Keratinocyte (primary cell): ENCODE measurements around the gene TBCD. TPM values are rescaled to one million over a fixed set of nuclear protein-coding genes. Genes with fewer than 3 reads are reported as not detected.

ENCODE experiments used
- DNase-seq: peaks from one replicate; pipeline ENCODE4 v3.0.0-alpha.2; 2011; ENCODE audit warnings: low read depth, missing footprints, low spot score
- FAIRE-seq: peaks from 2 replicates; lab custom pipeline; 2011; peaks lifted over from hg19 to GRCh38; lab: Jason Lieb, UNC
- H2AFZ ChIP-seq: 2 replicates; pipeline ENCODE4 v1.6.0; 2012; ENCODE audit warnings: low read length, control low read depth, inconsistent platforms; ENCODE audit not compliant: control insufficient read depth
- H3K27ac ChIP-seq: 2 replicates; pipeline ENCODE4 v1.5.1; 2011; ENCODE audit warnings: low read length; ENCODE audit not compliant: control insufficient read depth, insufficient read depth
- H3K27me3 ChIP-seq: 3 replicates; pipeline ENCODE4 v1.6.0; 2011; ENCODE audit warnings: low read length; ENCODE audit not compliant: control insufficient read depth, insufficient read depth; ENCODE audit errors: extremely low read depth
- H3K36me3 ChIP-seq, 2 experiments: 2 replicates in 1 of 2; 3 replicates in 1 of 2; pipeline ENCODE4 v1.5.1; 2011; ENCODE audit warnings: low read length in 2 of 2, mild to moderate bottlenecking in 1 of 2; ENCODE audit not compliant: control insufficient read depth in 2 of 2, insufficient read depth in 2 of 2; ENCODE audit errors: extremely low read depth in 1 of 2
- H3K4me1 ChIP-seq: 3 replicates; pipeline ENCODE4 v1.5.1; 2011; ENCODE audit warnings: low read length; ENCODE audit not compliant: control insufficient read depth, insufficient read depth; ENCODE audit errors: extremely low read depth
- H3K4me2 ChIP-seq: 3 replicates; pipeline ENCODE4 v1.6.0; 2011; ENCODE audit warnings: low read depth, low read length; ENCODE audit not compliant: control insufficient read depth, insufficient read depth; ENCODE audit errors: extremely low read depth
- H3K4me3 ChIP-seq, 3 experiments: fragments of 200-600 bp in 1 of 3; sonication (generic) in 1 of 3; 2 replicates in 2 of 3; 3 replicates in 1 of 3; pipeline ENCODE4 v1.5.1; 2011 to 2016; ENCODE audit warnings: low read length in 3 of 3, mild to moderate bottlenecking in 3 of 3, control low read depth in 2 of 3, inconsistent platforms in 1 of 3, low read depth in 1 of 3, mixed read lengths in 1 of 3, mixed run types in 1 of 3, moderate library complexity in 1 of 3; ENCODE audit not compliant: control insufficient read depth in 2 of 3, insufficient read depth in 2 of 3; ENCODE audit errors: extremely low read depth in 1 of 3
- H3K79me2 ChIP-seq: 2 replicates; pipeline ENCODE4 v1.6.0; 2012; ENCODE audit warnings: low read length; ENCODE audit not compliant: control insufficient read depth, insufficient read depth
- H3K9ac ChIP-seq: 3 replicates; pipeline ENCODE4 v1.6.0; 2011; ENCODE audit warnings: low read length; ENCODE audit not compliant: control insufficient read depth, insufficient read depth; ENCODE audit errors: extremely low read depth
- H3K9me1 ChIP-seq: 3 replicates; pipeline ENCODE4 v1.6.0; 2011; ENCODE audit warnings: low read length; ENCODE audit not compliant: control insufficient read depth, insufficient read depth; ENCODE audit errors: extremely low read depth
- H3K9me3 ChIP-seq: 2 replicates; pipeline ENCODE4 v1.5.1; 2012; ENCODE audit warnings: low read depth, low read length; ENCODE audit not compliant: control insufficient read depth
- H4K20me1 ChIP-seq: 3 replicates; pipeline ENCODE4 v1.6.0; 2011; ENCODE audit warnings: low read length; ENCODE audit not compliant: control insufficient read depth, insufficient read depth; ENCODE audit errors: extremely low read depth
- EZH2 ChIP-seq: IDR thresholded peaks from one replicate; pipeline ENCODE4 v1.6.1; 2012; ENCODE audit warnings: inconsistent platforms, mild to moderate bottlenecking, low read length, moderate library complexity
- dilution Hi-C: fragments of 300-500 bp; cut with MboI; formaldehyde crosslinking; loops from one replicate; pipeline ENCODE4 v1.7.0; 2020; ENCODE audit warnings: low sequenced_read_pairs; ENCODE audit not compliant: extremely low pct_ligation_motif_present
- polyA plus RNA-seq, 5 experiments: library from polyadenylated mRNA; depleted of rRNA in 3 of 5; stranded (reverse) in 3 of 5; stranded (forward) in 1 of 5; unstranded in 1 of 5; fragments of >200 nt; gene quantifications; 1 replicate in 1 of 5; 2 replicates in 3 of 5; 3 replicates in 1 of 5; pipeline versions ENCODE4 v1.2.1 to v1.2.3, GENCODE V29; 2011 to 2012; ENCODE audit warnings: missing spikeins in 2 of 5, low read depth in 1 of 5, low replicate concordance in 1 of 5
- TF ChIP-seq, protein P1 (sequence below), 3 experiments: IDR thresholded peaks in 1 of 3; conservative IDR thresholded peaks in 1 of 3; optimal IDR thresholded peaks in 1 of 3; 2 replicates in 2 of 3; 3 replicates in 1 of 3; pipeline versions ENCODE3 to v1.5.1; 2011; ENCODE audit warnings: low read length in 3 of 3, mild to moderate bottlenecking in 3 of 3, moderate library complexity in 2 of 3, control low read depth in 1 of 3, inconsistent platforms in 1 of 3; ENCODE audit not compliant: insufficient read depth in 2 of 3; ENCODE audit errors: extremely low read depth in 1 of 3

TBCD gene
- polyA plus RNA-seq, 1 donor (not counting 4 experiments of a cell fraction or from before 2014, with no cell fraction given): 36.2 TPM

DNA sequence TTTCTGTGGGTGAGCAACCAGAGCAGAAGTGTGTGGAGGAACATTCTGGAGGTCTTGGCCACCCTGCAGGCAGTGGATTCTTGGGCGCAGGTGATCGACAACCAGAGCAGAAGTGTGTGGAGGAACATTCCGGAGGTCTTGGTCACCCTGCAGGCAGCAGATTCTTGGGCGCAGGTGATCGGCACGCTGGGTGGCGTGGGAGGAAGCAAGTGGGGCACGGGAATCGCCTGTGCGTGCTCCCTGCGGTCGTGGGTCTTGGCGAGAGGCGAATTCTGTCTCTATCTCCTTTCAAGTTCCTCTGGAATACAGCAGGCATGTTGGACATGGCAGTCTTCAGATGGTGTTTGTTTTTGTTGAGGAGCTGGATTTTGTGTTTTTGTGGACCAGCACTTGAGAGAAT is 118.7 kb downstream of the TBCD start:
- Histone ChIP-seq H3K27me3 (no peaks in the 10 kb centered on the region), H3K9ac (no peak overlapping the region), H3K79me2 (peaks cover 14% of the 10 kb centered on the region), H3K4me1 (peaks cover 20% of the 10 kb centered on the region), H4K20me1 (no peaks in the 10 kb centered on the region), H3K9me1 (no peaks in the 10 kb centered on the region), H3K4me2 (no peak overlapping the region), H2AFZ (no peak overlapping the region), H3K27ac (no peak overlapping the region), H3K9me3 (no peaks in the 10 kb centered on the region), H3K36me3 (peaks cover 8 to 13% of the 10 kb centered on the region in 2 experiments), H3K4me3 (no peak overlapping the region)
- dilution Hi-C loops: no loop called here
- FAIRE-seq: no peak
- DNase-seq: no peak
- TF ChIP-seq, protein P1, sequence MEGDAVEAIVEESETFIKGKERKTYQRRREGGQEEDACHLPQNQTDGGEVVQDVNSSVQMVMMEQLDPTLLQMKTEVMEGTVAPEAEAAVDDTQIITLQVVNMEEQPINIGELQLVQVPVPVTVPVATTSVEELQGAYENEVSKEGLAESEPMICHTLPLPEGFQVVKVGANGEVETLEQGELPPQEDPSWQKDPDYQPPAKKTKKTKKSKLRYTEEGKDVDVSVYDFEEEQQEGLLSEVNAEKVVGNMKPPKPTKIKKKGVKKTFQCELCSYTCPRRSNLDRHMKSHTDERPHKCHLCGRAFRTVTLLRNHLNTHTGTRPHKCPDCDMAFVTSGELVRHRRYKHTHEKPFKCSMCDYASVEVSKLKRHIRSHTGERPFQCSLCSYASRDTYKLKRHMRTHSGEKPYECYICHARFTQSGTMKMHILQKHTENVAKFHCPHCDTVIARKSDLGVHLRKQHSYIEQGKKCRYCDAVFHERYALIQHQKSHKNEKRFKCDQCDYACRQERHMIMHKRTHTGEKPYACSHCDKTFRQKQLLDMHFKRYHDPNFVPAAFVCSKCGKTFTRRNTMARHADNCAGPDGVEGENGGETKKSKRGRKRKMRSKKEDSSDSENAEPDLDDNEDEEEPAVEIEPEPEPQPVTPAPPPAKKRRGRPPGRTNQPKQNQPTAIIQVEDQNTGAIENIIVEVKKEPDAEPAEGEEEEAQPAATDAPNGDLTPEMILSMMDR (optimal IDR thresholded peaks at IDR 0.05 in 1 of 3, IDR thresholded peaks at IDR 0.05 in 1 of 3, conservative IDR thresholded peaks at IDR 0.05 in 1 of 3; ENCODE audit: extremely low read depth in 1 of 3, insufficient read depth in 2 of 3, low read length in 3 of 3): no peak

DNA sequence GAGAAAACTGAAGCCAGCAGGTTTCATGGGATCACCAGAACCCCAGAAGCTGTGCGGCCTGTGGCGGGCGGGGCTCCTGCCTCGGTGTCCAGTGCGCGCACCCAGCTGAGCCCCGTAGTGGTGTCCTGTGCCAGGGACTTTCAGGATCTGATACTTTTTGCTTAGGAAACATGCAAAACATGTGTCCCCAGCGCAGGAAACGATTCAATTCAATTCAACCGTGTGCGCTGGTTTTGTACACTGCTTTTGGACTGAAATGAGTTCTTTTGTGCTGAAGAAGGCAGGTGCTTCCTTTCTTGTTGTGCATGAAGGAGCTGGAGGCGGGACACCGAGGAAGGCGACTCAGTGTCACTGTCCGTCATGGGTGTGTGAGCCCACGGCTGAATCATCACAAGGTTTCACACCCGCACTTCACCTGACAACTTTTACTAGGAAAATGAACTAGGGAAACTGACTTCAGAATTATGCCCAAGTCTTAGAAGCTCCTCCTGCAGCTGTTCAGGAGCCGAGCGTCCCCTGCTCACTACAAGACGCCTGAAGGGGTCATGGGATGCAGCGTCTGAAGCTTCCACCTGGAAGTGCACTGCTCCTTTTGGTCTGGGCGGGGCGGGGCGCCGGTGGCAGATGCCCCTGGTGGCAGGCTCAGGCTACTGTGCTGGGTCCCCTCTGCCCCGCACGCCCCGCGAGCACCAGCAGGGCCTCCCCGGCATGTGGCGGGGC is 119.4 kb downstream of the TBCD start:
- no peaks in the 10 kb centered on the region for H4K20me1 ChIP-seq
- FAIRE-seq (no peak), DNase-seq (no peak)
- H3K4me1 ChIP-seq: peaks cover 25% of the 10 kb centered on the region
- H3K9me1 ChIP-seq: no peaks in the 10 kb centered on the region
- H3K4me2 ChIP-seq: no peak overlapping the region
- no peak overlapping the region for H3K4me3 ChIP-seq
- dilution Hi-C loops: no loop called here
- no peaks in the 10 kb centered on the region for H3K9me3 ChIP-seq
- peaks cover 8 to 13% of the 10 kb centered on the region in 2 experiments for H3K36me3 ChIP-seq
- H3K9ac ChIP-seq: no peak overlapping the region
- no peak overlapping the region for H2AFZ ChIP-seq
- peaks cover 13% of the 10 kb centered on the region for H3K79me2 ChIP-seq
- no peaks in the 10 kb centered on the region for H3K27me3 ChIP-seq
- H3K27ac ChIP-seq: no peak overlapping the region
- no peak for TF ChIP-seq EZH2
- TF ChIP-seq, protein P1 (optimal IDR thresholded peaks at IDR 0.05 in 1 of 3, IDR thresholded peaks at IDR 0.05 in 1 of 3, conservative IDR thresholded peaks at IDR 0.05 in 1 of 3; ENCODE audit: extremely low read depth in 1 of 3, insufficient read depth in 2 of 3, low read length in 3 of 3): peak in 1 of 3 experiments; percentile 20
